HTR-8/SVneo (cell line): Measurements from ENCODE around the gene CROCC2.

Experiments used
- DNase-seq: peaks from one replicate; pipeline ENCODE4 v3.0.0; 2011; ENCODE audit warnings: low spot score, mixed read lengths; ENCODE audit not compliant: insufficient read length
- FAIRE-seq: peaks from 2 replicates; lab custom pipeline; 2011; peaks lifted over from hg19 to GRCh38; lab: Jason Lieb, UNC

CROCC2 gene

DNA sequence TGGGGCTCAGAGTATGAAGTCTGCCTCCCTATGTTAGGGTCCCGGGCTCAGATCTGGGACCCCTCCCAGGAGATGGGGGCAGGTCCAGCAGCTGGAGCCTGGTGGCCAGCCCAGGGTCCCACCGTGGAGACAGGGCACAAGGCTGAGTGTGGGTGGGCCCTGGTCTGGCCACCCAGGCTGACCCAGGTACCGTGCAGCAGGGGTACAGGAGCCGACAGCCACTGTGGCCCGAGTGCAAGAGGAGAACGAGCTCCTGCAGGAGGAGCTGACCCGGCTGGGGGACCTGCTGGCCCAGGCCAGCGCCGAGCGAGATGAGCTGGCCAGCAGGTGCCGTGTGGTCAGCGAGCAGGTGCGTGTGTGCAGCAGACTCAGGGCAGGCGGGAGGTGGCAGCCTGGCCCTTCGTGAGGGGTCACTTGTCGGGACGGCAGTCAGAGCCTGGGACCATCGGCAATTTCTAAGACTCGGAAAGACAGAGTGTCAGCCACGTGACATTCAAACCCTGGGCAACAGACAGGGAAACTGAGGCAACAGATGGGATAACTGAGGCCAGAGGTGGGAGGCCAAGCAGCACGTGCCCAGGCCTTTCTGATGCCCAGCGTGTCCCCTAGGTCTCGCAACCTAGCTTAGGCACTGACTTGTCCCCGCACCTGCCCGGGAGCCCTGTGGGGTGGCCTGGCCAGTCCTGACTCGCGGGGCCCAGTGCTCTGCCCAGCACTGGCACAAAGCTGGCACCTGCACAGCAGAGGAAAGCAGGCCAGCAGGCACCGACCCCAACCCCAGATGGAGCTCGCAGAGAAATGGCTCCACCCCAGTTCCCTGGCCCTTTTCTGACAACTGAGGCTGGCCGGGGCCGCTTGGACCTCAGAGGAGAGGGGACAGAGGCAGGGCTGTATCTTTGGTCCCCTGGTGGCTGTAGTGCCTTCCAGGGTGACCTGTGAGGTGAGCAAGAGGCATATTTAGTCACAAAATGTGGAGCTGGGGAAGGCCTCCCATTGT lies 13.9 kb downstream of the CROCC2 start:
- FAIRE-seq = no peak
- DNase-seq = no peak

DNA sequence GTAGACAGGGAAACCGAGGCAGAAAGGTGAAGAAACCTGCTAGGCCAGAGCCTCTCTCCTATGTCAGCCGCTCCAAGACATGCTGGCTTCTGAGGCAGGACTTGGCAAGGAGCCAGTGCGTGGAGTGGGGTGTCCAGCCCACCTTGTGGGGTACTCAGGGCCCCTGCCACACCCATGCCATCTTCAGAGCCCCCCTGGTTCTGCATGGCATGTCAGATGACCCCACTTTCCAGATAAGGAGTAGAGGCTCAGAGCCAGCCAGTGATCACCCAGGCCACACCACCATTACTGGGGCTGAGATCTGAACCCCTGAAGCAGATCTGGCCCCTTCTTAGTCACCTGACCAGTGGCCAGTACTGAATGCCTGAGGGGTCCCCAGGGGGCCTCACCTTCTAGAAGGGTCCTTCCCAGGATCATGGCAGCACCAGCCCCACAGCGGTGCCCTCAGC lies 14.7 kb downstream of the CROCC2 start:
- FAIRE-seq (no peak), DNase-seq (no peak)

DNA sequence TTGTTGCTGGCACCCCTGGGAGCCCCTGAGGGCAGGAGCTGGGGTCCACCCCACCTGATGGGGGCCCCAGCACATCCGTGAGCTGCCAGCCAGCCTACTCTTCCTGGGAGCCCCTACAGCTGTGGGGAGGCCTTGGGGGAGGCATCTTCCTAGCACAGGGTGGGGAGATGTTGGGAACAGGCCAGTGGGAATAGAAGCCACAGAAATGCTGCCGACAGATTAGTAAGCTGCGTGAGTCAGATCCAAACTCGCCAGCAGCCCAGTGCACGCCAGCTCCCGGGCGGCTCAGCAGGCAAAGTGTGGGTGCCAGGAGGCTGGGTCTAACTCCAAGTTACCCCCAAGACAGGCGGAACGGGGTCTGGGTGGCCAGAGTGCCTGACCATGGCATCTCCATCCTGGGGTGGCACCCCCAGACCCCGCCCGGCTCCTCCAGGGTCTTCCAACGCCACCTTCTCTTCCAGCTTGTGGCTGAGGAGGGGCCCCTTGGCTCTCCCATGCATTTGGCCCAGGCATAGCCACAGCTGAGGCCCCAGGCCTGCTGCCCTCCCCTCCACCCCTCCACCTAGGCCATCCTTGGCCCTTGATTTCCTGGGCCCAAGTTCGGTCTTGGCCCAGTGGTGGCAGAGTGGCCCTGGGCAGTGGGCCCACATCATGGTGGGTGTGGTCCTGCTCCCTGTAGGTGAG lies 15.3 kb downstream of the CROCC2 start:
- DNase-seq = peak; percentile 84
- peak; percentile 86 for FAIRE-seq

DNA sequence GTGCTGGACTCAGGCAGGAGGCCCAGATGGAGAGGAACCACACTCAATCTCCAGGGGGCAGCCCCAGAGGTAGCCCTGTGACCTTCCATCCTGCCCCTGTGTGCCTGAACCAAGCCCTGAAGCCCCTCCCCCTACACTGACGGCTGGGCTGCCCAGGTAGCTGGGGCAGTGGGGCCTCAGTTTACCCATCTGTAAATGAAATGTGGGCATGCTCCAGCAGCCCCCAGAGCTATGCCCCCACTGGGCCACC lies 15.8 kb downstream of the CROCC2 start:
- FAIRE-seq (no peak), DNase-seq (no peak)

DNA sequence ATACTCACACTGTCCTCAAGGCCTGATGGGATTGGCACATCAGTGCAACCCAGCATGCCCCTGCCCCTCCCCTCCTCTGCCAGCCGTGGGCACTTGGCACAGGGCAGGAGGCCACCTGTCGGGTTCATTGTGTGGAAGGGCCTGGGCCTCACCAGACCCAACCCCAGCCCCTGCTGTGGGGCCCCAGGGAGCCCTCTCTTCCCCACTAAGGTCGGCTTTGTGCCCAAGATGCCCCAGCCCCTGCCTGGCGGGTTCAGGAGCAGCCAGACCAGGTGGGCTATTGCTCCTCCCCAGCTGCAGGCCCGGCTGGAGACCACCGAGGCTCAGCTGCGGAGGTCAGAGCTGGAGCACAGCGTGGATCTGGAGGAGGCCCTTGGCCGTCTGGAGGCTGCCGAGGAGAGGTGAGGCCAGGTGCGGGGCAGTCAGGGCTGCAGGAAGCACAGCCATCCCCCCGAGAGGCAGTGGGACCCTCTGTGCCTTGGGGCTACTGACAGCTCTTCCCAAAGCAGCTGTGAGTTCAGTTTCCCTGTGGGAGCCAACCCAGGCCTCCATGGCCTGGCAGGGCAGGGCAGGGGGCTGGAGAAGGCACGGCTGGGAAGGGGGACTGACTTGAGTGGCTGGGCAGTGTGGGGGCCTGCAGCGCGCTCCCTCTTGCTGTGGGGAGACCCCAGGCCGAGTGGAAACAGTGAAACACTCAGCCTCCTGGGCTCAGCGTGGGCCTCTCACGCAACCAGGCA lies 16.3 kb downstream of the CROCC2 start:
- DNase-seq (no peak), FAIRE-seq (no peak)

DNA sequence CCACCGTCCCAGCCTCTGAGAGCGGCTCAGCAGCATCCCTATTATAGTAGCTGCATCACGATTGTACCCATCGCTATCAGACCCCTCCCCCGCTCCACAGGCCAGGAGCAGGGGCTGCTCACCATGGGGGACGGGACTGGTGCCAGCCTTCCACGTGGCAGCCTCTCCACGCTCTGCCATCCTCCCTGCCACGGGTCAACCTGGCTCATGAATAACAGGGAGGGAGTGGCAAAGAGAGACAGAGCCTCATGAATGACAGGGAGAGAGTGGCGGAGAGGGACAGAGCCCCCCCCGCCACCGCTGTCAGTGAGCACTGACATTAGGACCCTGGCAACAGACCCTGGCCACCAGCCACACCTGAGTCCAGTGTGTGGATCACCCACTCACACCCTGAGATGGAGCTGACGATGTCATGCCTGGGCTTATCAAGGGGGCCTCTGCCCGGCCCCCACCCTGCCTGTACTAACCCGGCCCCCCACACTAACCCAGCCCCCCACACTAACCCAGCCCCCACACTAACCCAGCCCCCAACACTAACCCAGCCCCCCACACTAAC lies 16.9 kb downstream of the CROCC2 start:
- no peak for FAIRE-seq
- no peak for DNase-seq

DNA sequence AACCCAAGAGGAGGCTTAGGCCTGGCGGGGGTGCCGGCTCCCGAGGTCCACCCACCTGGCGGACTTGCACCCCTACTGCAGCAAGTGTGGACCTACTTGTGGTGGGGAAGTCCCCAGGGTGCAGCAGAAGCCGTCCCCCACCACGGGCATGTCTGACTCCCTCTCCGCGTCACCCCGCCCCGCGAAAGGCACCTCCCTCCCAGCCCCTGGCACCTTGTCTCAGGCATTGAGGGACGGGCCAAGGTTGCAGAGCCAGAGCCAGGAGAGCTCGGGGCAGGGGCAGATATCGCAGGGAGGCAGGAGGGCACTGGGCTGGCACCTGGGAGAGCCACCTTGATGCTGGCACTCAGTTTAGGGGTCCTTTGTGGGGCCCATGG lies 19.0 kb downstream of the CROCC2 start:
- FAIRE-seq (no peak), DNase-seq (no peak)

DNA sequence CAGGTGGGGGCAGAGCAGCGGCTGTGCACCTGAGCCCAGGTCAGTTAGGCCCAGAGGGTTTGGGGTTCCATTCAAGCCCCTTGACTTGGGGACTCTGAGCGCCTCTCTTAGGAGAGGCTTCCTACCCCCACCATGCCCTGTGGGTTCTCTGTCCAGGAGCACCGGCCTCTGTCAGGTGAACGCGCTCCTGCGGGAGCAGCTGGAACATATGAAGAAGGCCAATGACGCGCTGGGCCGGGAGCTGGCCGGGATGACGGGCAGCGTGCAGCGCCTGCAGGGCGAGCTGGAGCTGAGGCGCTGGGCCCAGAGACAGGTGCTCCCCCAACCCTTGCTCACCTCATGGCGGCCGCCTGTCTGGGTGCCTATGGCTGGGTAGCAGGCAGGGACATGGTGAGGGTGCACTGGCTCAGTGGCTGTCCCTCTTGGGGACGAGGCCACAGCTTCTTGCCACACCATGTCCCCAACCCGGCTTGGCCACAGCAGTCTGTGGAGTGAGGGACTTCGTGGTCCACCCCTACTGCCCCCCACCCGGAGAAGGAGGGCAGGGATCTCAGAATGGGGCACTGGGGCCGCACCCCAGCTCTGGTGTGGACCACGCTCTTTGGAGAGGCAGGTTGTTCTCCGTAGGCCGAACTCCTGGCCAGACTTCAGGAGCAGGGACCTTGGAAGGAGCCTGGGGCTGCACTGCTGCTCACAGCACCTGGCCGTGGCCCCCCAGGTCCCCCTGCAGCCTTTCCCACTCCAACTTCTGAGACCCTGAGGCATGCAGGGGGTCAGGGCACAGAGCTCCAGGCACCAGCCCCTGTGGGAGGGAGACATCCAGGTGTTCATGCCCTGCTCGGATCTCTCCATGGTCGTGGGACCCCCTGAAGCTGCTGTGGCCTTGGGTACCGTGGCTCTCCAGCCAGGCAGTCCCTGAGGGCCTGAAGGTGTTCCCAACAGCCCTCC lies 19.7 kb downstream of the CROCC2 start:
- FAIRE-seq (no peak), DNase-seq (no peak)

DNA sequence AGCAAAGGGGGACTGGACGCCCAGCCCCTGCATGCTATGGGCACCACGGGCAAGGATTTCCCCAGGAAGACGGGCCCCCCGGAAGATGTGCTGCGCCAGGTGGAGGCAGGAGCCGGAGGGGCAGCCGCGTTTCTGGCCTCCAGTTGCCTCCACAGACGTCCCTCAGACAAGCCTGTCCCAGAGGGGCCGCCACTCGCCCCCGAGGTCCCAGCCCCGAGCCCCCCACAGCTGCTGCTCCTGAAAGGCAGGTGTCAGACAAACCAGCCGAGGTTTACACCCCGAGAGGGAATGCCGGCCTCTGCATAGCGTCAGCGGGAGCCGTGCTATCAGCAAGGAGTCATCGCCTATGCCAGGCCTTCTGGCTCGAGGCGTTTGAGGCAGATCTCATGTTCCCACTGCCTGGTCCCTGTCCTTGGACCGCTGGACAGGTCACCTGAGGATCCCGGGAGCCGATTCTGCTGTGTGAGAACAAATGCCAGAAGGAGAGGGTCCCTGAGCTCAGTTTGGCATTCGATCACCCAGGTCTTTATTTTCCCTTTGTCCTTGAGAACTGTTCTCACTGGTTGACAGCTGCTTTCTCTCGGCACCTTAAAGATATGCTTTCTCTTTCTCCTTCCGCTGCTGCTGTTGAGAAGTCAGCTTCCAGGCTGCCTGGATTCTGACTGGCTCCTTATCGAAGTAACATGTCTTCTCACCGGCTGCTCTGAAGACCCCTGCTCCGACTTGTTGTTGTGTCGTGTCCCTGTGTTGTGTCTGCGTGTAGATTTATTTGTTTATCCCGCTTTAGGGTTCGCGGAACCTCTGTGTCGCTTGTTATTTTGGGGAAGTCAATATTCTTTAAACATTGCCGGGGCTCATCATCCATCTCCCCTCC lies 20.6 kb downstream of the CROCC2 start:
- DNase-seq (no peak), FAIRE-seq (no peak)

DNA sequence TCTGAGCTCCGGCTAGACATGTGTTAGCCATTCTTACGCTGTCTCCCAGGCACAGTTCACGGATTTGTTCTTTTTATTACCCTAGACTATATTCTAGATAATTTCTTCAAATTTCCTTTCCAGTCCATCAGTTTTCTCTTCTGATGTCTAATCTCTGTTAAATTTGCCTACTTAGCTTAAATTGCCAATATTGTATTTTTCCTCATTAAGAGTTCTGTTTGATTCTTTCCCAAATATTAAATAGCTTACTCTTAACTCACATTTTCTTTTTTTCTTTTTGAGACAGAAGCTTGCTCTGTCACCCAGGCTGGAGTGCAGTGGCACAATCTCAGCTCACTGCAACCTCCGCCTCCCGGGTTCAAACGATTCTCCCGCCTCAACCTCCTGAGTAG lies 21.2 kb downstream of the CROCC2 start:
- no peak for FAIRE-seq
- no peak for DNase-seq

DNA sequence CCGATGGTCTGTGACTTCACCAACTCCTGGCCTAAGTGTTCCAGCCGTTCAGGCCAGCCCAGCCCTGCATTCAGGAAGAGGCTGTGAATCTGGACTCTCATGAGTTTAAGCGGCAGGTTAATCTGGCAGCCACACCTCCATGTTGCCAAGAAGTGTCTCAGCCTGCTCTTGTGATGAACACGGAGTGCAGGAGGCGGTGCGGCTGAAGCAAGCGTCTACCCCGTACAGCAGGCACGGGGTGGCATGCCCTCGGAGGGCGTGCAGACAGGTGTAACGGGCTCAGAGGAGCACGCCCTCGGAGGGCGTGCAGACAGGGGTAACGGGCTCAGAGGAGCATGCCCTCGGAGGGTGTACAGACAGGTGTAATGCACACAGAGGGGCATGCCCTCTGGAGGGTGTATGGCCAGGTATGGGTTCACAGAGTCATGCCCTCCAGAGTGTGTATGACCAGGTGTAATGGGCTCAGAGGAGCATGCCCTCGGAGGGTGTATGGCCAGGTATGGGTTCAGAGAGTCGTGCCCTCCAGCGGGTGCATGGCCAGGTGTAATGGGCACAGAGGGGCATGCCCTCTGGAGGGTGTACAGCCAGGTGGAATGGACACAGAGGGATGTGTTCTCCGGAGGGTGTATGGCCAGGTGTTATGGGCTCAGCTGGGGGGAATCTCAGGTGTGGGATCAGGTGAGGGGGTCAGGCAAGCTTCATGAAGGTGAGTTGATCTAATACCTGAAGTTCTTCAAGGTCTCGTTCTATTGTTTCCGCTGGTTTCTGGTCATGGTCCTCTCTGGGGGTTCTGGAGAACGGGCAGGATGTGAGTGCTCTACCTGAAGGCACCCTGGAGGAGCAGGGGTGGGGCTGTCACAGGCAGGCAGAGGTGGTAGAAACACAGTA lies 22.6 kb downstream of the CROCC2 start:
- FAIRE-seq (no peak), DNase-seq (no peak)

DNA sequence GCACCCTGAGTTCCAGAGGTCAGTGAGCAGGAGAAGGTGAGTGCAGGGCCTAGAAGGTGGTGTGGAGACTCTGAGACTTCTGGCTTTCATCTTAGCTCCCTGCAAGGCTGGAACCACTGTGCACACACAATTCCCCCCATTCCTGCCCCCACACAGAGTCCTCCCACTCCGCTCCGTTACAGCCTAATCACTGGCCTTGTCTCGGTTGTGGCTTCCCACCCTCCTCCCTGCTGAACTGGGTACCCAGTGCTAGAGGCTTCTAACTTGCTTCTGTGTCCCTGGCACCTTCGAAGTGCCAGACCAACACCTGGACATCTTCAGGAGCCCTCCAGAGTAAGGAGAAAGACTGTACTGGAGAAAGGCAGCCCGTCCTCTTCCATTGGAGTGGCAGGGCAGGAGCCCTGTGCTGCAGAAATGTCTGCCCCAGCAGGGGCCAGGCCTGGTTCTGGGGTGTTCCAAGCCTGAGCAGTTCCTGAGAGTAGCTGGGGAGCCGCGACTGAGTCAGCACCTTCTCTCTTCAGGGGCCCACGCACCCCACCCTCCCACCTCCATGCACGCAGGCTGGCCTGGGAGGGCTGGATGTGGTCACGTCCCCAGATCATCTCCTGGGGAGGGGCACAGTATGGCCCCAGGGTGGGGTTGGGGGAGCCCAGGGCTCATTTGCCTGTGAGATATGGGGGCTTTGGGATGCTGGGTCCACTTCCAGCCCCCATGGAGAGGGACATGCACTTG lies 23.4 kb downstream of the CROCC2 start:
- FAIRE-seq (no peak), DNase-seq (no peak)

DNA sequence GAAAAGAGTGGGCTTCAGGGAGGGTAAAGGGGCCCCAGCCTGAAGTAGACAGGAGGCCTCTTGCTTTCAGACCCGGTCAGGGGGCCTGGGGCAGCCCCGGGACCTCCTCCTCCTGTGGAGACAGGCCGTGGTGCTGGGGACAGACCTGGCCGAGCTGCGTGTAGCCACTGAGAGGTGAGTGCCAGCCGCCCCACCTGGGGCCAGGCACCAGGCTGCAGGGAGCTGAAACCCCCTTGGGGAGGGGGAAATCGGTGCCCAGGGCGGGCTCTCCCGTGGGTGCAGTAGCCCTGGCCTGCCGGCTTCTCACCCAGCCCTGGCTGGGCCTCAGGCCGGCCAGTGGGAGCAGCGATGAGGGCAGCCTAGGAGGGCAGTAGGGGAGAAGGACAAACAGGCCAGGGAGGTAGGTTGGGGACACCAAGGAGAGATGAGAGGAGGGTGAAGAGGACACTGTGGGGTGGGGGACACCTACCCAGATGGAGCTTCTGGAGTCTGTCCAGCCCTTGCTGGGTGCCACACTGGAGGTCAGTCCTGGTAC lies 24.0 kb downstream of the CROCC2 start:
- DNase-seq (no peak), FAIRE-seq (no peak)

DNA sequence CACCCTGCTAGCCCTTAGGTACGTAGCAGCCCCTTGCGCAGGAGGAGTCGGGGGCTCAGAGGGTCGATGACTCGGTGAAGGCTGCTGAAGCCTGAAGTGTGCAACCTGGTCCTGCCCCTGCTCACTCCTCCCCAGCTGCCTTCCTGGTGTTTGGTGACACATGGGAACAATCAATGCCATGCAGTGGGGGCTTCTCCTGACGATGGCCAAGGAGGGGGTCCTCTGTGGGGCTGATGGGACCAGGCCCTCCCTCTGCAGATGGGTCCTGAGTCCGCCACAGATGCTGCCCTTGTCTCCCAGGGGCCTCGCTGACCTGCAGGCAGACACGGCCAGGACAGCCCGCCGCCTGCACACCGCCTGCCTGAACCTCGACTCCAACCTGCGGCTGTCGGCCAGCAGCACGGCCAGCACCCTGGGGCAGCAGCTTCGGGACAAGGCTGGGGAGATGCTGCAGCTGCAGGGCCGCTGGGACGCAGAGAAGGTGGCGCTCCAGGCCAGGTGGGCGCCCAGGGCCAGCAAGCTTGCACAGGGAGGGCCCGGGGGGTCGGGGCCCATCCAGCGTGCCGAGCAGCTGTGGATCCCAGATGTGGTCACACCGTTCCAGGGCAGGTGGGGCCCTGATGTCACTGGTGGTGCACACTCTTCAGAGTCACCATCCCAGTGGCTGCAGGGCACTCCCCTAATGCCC lies 24.6 kb downstream of the CROCC2 start:
- no peak for FAIRE-seq
- no peak for DNase-seq

DNA sequence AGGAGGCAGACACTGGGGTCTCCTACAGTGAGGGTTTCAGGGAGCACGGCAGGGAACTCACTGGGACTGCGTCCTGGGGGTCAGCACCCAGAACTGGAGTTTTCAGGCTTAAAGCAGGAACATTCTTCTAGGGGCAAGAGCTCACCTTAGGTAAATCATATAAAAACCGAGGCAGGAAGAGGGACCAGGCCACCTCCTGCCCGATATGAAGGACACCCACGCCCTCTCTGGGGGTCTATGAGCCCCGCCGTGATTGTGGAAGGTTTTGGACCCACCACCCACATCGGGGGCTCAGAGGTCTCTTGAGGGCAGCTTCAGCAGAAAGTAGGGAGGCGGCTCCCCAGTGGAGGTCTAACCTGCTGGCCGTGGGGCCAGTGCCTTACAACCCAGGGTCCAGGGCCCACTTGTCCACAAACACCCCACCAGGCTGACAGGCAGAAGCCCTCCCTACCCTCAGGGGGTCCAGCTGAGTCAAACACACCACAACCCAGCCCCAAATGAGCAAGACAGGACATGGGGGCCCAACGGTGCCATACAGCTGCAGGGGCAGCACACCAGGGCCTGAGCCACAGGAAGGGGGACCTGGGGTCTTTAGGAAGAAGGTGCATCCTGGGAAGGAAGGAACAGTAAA lies 25.3 kb downstream of the CROCC2 start:
- DNase-seq (no peak), FAIRE-seq (no peak)
